ENCODE data around the gene JPT1. TPM values are rescaled to one million over a fixed set of nuclear protein-coding genes. Genes with fewer than 3 reads are reported as not detected.

The JPT1 gene
- total and polyA plus RNA-seq, 2 donors (not counting 3 experiments of a cell fraction or from before 2014, with no cell fraction given): 212 to 352 TPM

- CTCF ChIA-PET: interaction anchor here (1.2 to 4.4 kb wide), 3 partner anchors 12 to 33 kb away, joined by 4 to 46 read pairs (median 6); no protein-coding TSS in a partner anchor
- DNase-seq (ENCODE audit: low read depth, low spot score) (no peak), FAIRE-seq (no peak)
- no peaks in the 10 kb centered on the region for H3K79me2 ChIP-seq (ENCODE audit: control insufficient read depth, insufficient read depth, low read length)
- POLR2A ChIA-PET: no interaction called here
- H3K27me3 ChIP-seq (ENCODE audit: control insufficient read depth in 2 of 2, insufficient read depth in 2 of 2, low read length in 2 of 2): no peaks in the 10 kb centered on the region
- no peaks in the 10 kb centered on the region for H4K20me1 ChIP-seq (replicated peaks; ENCODE audit: control insufficient read depth, extremely low read depth, insufficient read depth, low read length)
- dilution Hi-C loops (cut with MboI; ENCODE audit: extremely low pct_ligation_motif_present, low sequenced_read_pairs) (no loop called here), intact Hi-C loops (cut with micrococcal nuclease) (no loop called here)
- no peak overlapping the region for H3K4me2 ChIP-seq (ENCODE audit: insufficient read depth, low read length)
- H3K9me3 ChIP-seq (replicated peaks; ENCODE audit: control insufficient read depth, insufficient read depth, low read length): no peaks in the 10 kb centered on the region
- H3K4me3 ChIP-seq (replicated peaks in 1 of 3; ENCODE audit: insufficient read depth in 1 of 3, low read depth in 1 of 3, low read length in 3 of 3): no peak overlapping the region
- H3K4me1 ChIP-seq (ENCODE audit: control insufficient read depth, extremely low read depth, insufficient read depth, low read length): peaks cover 24% of the 10 kb centered on the region
- no peak overlapping the region for H2AFZ ChIP-seq (ENCODE audit: low read depth, low read length)
- H3K9ac ChIP-seq (replicated peaks; ENCODE audit: extremely low read depth, insufficient read depth, low read length): no peak overlapping the region
- no peak overlapping the region for H3K27ac ChIP-seq (ENCODE audit: insufficient read depth, low read depth, low read length)
- no peaks in the 10 kb centered on the region for H3K9me1 ChIP-seq (replicated peaks; ENCODE audit: control insufficient read depth, extremely low read depth, insufficient read depth, low read length)
- BruUV-seq (replicated peaks): no TSS peak
- peaks cover 0 to 4% of the 10 kb centered on the region in 2 experiments for H3K36me3 ChIP-seq (ENCODE audit: control insufficient read depth in 2 of 2, extremely low read depth in 1 of 2, insufficient read depth in 2 of 2, low read length in 2 of 2)
- no peak for TF ChIP-seq POLR2AphosphoS5 (IDR thresholded peaks at IDR 0.05; ENCODE audit: insufficient read depth, low read depth, low read length)
- TF ChIP-seq CTCF (IDR thresholded peaks at IDR 0.05; ENCODE audit: extremely low read depth in 1 of 2, insufficient read depth in 1 of 2, low read depth in 1 of 2, low read length in 2 of 2): no peak
- TF ChIP-seq GATA2 (IDR thresholded peaks at IDR 0.05; ENCODE audit: insufficient read depth, insufficient read length, low read depth, low read length): no peak
- TF ChIP-seq MYC (IDR thresholded peaks at IDR 0.05; ENCODE audit: low read depth, low read length): no peak
- TF ChIP-seq MAX (IDR thresholded peaks at IDR 0.05; ENCODE audit: insufficient read depth, insufficient read length): no peak
- no peak for TF ChIP-seq JUN (IDR thresholded peaks at IDR 0.05; ENCODE audit: borderline replicate concordance, insufficient read depth, insufficient read length, low read depth)
- TF ChIP-seq POLR2A (IDR thresholded peaks at IDR 0.05; ENCODE audit: low read depth, low read length): no peak
- TF ChIP-seq FOS (IDR thresholded peaks at IDR 0.05; ENCODE audit: borderline replicate concordance, insufficient read depth, low read length): no peak
Measured at GRCh38 chr17:75093548-75094158, 60.7 kb downstream of the JPT1 start.
